Activated effector memory CD4-positive, alpha-beta T cell treated with anti-CD3 and anti-CD28 coated beads, Interleukin-2, amount 50 U/mL, for 16 hours (primary cell): ENCODE results near the gene AP3S2.

Experiments used
- DNase-seq: peaks from one replicate; pipeline ENCODE4 v3.0.0-alpha.2; 2020

Gene AP3S2

GRCh38 chr15:89812847-89813320 lies 80.9 kb downstream of the AP3S2 start:
- no peak for DNase-seq

GRCh38 chr15:89812011-89812846 lies 81.6 kb downstream of the AP3S2 start:
- DNase-seq = no peak

DNA sequence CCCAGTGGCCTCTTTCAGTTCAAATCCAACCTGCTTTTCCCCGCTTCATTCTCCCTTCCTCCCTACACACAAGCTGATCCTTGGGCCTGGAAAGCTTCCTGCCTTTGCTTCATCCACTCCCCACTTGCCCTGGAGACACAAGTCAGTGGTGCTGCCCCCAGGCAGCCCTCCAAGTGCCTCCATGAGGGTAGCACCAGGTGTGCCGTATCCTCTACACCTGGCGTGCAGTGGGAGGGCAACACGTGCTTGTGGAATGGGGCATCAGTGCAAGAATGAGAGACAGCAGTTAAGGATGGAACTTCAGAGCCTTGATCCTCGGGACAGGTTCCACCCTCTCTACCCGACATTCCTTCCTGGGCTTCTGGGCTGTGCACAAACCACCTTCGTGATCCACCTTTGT lies 83.0 kb downstream of the AP3S2 start:
- no peak for DNase-seq

- DNase-seq = no peak
These were observed 84.0 kb downstream of the AP3S2 start for GRCh38 chr15:89809787-89810148.

DNA sequence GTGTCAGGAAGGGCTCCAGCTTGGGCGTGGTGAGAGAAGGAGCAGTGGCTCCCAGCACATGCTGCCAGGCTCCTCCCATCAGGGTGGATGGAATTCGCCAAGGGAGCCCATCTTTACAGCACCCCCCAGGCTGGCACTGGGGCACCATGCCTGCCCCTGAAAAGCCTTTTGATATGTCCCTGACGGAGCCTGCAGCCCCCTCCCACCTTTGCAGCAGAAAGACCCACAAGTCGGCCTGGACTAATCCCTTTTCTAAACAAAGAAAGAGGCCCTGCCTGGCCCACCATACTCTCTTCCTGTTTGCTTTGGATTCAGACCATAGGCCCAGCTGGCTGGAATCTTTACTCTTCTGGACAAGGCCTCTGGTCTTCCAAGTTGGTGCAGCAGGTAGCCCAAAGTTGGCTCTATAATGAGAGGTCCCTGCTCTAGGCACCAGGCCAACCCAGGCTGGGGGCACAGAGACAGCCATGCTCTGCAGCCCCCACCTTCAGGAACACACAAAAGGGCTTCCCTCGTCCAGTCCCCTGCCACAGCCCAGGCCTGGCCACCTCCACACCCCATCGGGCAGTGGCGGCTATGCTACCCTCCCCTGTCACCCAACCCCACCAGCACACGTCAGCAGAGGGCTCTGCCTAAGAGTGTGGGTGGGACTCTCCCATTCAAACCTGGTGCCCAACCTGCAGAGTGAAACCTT lies 84.6 kb downstream of the AP3S2 start:
- no peak for DNase-seq

- no peak for DNase-seq
These were observed 85.5 kb downstream of the AP3S2 start for GRCh38 chr15:89808160-89808870.

GRCh38 chr15:89807689-89808088 lies 86.1 kb downstream of the AP3S2 start:
- no peak for DNase-seq

GRCh38 chr15:89806559-89807550 lies 86.9 kb downstream of the AP3S2 start:
- DNase-seq = no peak

DNA sequence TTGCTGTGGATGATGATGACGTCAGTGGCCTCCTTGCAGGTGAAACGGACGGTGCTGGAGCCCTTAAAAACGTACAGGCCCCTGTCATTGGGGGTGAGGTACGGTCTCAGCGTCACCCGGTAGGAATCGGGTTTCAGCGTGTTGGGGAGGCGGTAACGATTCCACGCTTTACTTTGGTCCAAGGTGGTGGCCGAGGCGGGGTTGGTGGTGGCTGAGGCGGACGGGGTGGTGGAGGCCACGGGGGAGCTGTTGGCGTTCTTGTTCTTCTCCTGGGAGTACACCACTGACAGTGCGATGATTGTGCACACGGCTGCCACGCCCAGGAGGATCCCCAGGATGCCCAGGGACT lies 87.6 kb downstream of the AP3S2 start:
- no peak for DNase-seq

GRCh38 chr15:89805241-89806209 lies 88.3 kb downstream of the AP3S2 start:
- DNase-seq = no peak

DNA sequence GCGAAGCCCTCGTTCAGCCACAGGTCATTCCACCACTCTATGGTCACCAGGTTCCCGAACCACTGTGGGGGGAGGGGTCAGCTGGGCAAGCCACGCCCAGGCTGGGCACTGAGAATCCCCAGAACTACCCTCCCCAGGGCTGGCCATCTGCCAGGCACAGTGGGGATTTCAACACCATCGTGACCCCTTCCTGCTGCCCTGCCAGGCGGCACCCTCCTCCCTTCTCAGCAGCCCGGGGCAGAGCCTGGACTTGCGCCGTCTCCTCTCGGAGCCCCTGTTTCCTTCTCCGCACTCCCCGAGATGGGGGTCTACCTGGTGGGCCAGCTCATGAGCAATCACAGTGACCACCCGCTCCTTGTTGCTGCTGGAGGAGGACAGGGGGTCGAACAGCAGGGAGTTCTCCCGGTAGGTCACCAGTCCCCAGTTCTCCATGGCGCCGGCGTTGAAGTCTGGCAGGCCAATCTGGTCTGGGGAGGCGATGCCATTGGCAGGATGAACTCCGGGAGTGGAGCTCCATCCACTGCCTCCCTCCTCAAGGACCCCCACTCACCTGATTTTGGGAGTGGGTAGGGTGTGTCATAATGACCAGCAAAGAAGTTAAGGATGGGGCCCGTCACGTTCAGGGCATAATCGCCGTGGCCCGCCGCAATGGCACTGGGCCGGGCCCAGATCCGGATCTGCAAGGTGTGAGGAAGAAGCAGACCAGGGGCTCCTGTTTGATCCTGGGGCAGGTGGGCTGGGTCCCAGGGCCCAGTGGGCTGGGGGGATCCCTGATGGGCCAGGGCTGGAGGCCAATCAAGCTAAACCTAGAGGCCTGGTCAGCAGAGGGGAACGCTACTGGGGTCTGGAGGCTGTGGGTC lies 89.6 kb downstream of the AP3S2 start:
- no peak for DNase-seq

GRCh38 chr15:89802986-89803824 lies 90.6 kb downstream of the AP3S2 start:
- DNase-seq = no peak

DNA sequence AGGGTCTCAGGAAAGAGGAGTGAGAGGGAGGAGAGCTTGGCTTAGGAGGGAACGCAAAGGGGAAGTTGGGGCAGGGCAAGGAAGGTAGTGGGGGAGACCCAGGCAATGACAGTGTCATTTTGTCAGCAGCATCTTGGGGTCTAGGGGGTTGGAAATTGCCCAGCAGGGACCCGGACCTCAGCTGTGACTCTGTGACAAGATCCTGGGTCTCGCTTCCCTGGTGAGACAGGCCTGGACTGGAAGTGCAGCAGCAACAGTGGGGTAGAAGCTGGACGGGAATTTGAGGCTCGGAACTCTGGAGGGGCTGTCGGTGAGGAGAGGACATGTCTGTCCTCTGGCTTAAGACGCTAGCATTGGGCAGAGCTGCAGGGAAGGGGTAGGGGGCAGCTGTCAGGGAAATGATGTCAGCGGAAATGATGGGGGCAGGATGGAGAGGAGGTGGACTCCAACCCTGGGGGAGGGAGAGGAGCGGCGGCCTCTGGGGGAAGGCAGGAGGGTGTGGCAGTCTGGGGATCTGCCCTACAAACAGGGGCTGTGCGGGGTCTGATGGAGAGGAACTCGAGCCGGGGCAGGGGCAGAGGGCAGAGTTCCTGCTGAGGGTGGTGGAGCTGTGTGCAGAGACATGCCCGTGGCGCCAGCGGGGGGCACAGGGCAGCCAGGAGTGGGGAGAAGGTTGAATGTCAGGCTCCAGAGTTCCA lies 91.4 kb downstream of the AP3S2 start:
- DNase-seq = no peak

GRCh38 chr15:89801471-89802195 lies 92.2 kb downstream of the AP3S2 start:
- DNase-seq = no peak

GRCh38 chr15:89799918-89800498 lies 93.8 kb downstream of the AP3S2 start:
- DNase-seq = no peak

DNA sequence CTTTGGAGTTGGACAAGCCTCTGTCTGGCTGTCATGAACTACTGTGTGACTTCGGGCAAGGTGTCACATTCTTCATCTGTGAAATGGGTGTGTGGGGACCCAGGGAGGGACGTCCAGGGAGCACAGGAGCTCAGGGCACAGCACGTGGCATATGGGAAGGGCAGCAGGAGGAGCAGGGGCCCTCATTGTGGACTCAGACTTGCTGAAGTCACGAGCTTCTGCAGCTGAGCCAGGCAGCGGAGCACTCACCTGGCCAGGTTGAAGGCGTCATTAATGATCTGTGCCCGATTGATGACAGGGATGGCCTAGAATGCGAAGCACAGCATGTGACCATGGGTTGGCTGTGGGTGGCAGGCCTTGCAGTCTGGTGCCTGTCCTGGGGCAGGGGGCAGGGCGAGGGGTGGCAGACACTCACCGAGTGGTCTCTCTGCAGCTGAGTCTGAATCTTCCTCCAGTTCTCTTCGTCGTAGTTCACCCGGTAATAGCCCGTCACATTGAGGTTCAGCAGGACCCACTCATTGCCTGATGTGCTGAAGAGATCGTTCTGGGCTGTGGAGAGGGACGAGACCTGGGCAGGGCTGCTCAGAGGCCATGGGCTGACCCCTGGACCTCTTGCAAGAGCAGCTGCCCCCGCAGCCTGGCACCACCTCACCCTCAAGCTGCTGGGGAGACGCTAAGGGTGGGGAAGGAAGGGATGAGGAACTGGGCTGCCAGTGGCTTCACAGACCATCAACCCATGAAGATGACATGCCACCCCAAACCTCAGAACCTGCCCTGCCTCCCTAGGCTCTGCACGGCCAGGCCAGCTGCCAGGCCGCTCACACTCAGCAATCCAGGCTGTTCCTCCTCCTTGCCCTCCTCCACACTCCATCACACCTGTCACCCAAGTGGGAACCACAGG lies 94.5 kb downstream of the AP3S2 start:
- no peak for DNase-seq
